SH-SY5Y (cell line): Measurements from ENCODE around the gene FAM234A.

Source experiments
- GATA2 ChIP-seq: IDR thresholded peaks from 2 replicates; pipeline ENCODE4 v1.6.1; 2011; ENCODE audit warnings: mild to moderate bottlenecking, low read depth, low read length
- GATA3 ChIP-seq: IDR thresholded peaks from 2 replicates; pipeline ENCODE4 v1.6.1; 2011; ENCODE audit warnings: low read depth, mild to moderate bottlenecking, low read length, moderate library complexity

Gene FAM234A

GRCh38 chr16:259226-259625 is 24.6 kb downstream of the FAM234A start:
- no peak for TF ChIP-seq GATA3
- no peak for TF ChIP-seq GATA2

- TF ChIP-seq GATA3 (no peak), GATA2 (no peak)
Observed at GRCh38 chr16:259814-260253, 25.2 kb downstream of the FAM234A start.

- TF ChIP-seq GATA3 (no peak), GATA2 (no peak)
Observed at GRCh38 chr16:260326-260725, 25.7 kb downstream of the FAM234A start.

- TF ChIP-seq GATA2, result no peak
- no peak for TF ChIP-seq GATA3
Observed at GRCh38 chr16:261031-261691, 26.5 kb downstream of the FAM234A start.

- TF ChIP-seq GATA3 (no peak), GATA2 (no peak)
Observed at GRCh38 chr16:262121-262745, 27.6 kb downstream of the FAM234A start.

GRCh38 chr16:263182-263774 is 28.7 kb downstream of the FAM234A start:
- TF ChIP-seq GATA2 (no peak), GATA3 (no peak)

- no peak for TF ChIP-seq GATA3
Observed at GRCh38 chr16:263944-264343, 29.3 kb downstream of the FAM234A start.

- TF ChIP-seq GATA2 (no peak), GATA3 (no peak)
Observed at GRCh38 chr16:264440-264951, 29.9 kb downstream of the FAM234A start.

- TF ChIP-seq GATA3 (no peak), GATA2 (no peak)
Observed at GRCh38 chr16:265002-265529, 30.4 kb downstream of the FAM234A start.

- no peak for TF ChIP-seq GATA3
- TF ChIP-seq GATA2, result no peak
Observed at GRCh38 chr16:265711-266110, 31.1 kb downstream of the FAM234A start.

- TF ChIP-seq GATA2 (no peak), GATA3 (no peak)
Observed at GRCh38 chr16:266258-267164, 31.9 kb downstream of the FAM234A start.

GRCh38 chr16:268141-269053 is 33.8 kb downstream of the FAM234A start:
- no peak for TF ChIP-seq GATA3
- no peak for TF ChIP-seq GATA2

- TF ChIP-seq GATA3 (no peak), GATA2 (no peak)
Observed at GRCh38 chr16:269061-269796, 34.6 kb downstream of the FAM234A start.
